Activated CD8-positive, alpha-beta memory T cell treated with anti-CD3 and anti-CD28 coated beads, Interleukin-2, amount 50 U/mL, for 24 hours (primary cell): ENCODE measurements around the gene INHBB.
"Not testable (repeated sequence)": the region's sequence is repeated elsewhere in the genome, so short reads cannot be mapped to it uniquely, and the experiment has no call there.

Experiments used
- DNase-seq: peaks from one replicate; pipeline ENCODE4 v3.0.0-alpha.2; 2020; ENCODE audit errors: extremely low read depth

INHBB gene

DNA sequence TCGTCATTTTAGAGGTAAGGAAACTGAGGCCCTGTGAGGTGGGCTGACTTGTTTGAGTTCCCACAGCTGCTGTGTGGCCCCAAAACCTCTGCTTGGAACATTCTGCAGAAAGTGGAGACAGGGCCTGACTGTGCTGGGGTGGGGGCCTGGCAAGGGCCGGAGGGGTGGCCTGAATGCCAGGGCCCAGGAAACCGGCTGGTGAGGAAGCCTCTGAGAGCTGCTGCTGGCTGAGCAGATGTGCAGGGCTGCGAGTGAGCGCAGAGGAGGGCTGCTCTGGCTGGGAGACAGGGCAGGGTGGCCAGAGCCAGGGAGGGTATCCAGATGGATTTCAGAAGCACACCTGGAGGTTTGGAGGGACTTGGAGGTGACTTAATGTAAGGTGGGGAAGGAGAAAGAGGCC, 29.9 kb upstream of the INHBB start:
- DNase-seq, result no peak

DNA sequence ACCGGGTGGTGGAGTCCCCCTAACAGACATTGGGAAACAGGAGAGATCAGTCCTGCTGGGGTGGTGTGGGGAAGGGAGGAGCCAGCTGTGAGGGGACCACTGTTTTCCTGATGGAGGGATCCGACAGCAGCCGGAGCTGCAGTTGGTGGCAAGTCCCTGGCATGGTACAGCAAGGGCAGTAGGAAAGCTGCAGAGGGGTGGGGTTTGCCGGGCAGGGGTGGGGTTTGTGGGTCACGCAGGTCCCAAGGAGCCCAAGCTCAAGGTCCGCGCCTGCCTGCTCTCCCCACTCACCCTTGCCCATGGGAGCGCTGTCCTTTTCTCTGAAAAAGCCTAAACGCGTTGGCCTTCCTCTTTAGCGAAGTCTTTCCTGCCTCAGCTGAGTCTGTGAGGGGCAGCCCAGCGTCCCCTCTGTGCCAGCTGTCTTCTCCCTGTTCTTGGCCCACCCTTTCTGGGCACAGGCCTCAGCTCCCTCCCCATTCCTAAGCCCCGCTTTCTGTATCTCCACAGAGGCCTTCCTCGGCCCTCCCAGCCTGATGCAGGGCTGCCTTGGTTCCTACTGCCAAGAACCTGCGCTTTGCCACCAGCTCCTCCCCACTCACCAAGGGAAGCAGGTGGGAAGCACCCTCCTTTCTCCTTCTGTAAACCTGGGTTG, 29.3 kb upstream of the INHBB start:
- DNase-seq, result no peak

- no peak for DNase-seq
These were observed 28.8 kb upstream of the INHBB start for GRCh38 chr2:120317180-120317533.

DNA sequence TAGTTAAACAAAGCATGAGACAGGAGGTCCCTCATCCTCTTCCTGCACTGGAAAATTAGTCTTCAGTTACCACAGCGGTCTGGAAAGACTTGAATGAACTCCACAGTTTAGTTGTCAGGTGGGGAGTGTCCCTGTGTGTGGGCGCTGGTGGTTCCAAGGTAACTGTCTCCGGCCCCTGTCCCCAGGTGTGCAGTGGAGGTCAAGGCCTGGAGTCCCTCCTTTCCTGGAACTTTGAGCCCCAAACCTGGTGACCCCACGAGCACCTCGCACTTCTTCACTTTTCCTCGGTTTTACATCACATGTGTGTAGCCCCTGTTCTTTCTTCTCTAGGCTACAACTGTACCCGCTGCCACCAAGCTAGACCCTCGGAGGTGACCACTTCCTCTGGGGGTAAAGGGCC, 28.0 kb upstream of the INHBB start:
- no peak for DNase-seq

- no peak for DNase-seq
These were observed 27.3 kb upstream of the INHBB start for GRCh38 chr2:120318626-120319025.

DNA sequence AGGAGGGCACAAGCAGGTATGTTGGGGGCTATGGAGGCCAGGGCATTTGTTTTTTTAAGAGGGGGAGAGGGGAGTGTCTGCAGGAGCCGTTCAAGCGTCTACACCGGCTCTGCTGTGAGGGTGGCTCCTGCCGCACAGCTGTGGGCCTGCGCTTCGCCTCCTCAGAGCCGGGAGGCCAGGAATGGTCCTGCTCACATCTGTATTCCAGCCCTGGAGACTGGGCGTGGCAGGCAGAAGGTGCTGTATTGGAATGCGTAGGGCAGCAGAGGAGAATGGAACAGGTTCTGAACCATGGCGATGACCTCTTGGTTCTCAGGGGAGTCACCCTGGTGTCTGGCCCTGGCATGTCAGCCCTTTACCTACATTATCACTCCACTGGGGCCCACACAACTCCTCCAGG, 26.8 kb upstream of the INHBB start:
- DNase-seq, result no peak

DNA sequence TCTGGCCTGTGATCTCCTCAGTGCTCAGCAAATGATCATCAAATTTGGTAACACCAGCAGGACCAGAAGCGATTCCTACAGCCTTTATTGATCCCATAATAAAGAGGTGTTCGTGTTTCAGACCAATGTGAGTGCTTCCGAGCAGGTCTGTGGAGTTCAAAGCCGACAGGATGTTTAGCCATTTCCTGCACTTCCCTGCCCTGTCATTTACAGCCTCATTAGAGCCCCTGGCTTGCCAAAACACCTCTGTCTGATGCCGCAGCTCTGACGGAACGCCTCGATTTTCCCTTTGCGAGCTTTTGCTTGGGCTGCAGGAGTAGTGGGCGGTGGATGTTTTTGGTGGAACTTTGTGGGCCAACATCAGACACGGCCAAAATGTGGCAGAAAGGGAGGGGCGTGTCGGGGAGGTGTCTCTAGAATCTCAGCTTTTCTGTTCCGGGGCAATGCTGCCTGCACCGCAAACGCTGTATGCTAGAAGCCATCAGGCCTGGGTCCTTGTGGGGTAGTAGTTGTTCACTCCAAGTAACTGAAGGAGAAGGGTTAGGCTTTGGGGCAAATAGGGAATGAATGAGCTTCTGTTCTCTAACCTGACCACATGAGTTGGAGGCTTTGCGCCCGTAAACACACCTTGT, 26.1 kb upstream of the INHBB start:
- no peak for DNase-seq

GRCh38 chr2:120320318-120320851, 25.6 kb upstream of the INHBB start:
- no peak for DNase-seq

GRCh38 chr2:120320887-120321556, 24.9 kb upstream of the INHBB start:
- DNase-seq, result not testable (repeated sequence)

GRCh38 chr2:120321721-120322284, 24.1 kb upstream of the INHBB start:
- no peak for DNase-seq

GRCh38 chr2:120322329-120322728, 23.6 kb upstream of the INHBB start:
- DNase-seq, result no peak

- DNase-seq, result no peak
These were observed 22.7 kb upstream of the INHBB start for GRCh38 chr2:120323214-120323613.

DNA sequence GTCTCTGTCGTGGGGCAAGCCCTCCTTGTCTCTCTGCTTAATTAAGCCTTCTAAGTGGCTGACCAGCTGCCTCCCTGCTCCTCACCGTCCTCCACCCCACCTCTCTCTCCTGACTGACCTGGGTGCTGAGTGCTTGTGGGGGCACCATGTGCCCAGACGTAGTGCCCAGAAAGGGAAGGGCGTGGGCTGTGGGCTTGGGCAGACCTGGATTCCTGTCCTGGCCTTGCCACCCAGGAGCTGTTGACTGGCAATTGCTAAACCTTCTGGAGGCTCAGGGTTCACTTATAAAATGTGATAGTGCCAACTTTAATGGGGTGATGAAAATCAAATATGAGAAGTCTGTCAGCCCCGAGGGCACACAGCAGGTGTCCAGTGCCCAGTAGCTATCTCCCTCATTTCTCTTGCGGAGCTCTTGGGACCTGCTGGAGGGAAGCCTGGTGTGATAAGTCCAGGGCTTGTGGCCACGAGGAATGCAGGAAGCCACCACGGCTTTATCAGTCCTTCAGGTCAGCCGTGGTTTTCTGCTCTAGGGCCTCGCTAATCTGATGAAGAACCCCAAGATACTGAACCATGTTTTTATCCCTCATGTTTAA, 22.0 kb upstream of the INHBB start:
- no peak for DNase-seq

DNA sequence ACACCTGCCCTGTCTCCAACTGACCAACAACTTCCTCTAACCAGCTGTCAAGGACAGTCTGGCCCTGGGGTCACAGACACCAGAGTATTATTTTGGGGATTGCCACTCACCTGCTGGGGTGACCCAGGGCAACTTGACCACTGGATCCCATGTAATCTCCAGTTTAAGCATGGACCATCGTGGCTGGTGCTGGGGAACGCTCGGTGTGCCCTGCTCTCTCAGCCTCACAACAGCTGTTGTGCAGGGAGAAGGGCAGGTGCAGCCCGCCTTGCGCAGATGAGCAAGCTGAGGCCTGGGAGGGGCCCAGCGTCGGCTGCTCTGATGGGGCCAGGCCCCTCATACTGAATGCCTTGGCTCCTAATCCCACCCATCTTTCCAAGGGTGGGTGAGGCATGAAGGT, 21.0 kb upstream of the INHBB start:
- DNase-seq, result no peak

- DNase-seq, result no peak
These were observed 19.9 kb upstream of the INHBB start for GRCh38 chr2:120326066-120326465.

GRCh38 chr2:120330946-120331822, 14.8 kb upstream of the INHBB start:
- no peak for DNase-seq

DNA sequence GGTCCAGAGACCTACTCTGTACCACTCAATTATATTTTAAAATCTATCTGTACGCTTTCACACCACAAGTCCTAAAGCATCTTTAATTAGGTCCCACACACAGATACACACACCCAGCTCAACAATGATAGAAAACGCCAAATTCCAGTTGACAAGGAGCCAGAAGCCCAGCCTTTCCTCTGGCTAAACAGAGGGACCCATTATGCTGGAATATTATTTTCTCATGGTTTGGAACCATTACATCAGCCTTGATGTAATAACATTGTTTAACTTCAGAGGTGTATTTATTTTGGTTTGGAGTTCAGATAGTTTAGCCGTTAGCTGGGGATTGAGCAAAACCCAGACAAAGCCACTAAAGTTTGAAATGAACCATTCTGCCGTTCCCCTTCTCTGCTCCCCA, 14.0 kb upstream of the INHBB start:
- DNase-seq, result no peak

- DNase-seq, result no peak
These were observed 13.6 kb upstream of the INHBB start for GRCh38 chr2:120332384-120332783.

DNA sequence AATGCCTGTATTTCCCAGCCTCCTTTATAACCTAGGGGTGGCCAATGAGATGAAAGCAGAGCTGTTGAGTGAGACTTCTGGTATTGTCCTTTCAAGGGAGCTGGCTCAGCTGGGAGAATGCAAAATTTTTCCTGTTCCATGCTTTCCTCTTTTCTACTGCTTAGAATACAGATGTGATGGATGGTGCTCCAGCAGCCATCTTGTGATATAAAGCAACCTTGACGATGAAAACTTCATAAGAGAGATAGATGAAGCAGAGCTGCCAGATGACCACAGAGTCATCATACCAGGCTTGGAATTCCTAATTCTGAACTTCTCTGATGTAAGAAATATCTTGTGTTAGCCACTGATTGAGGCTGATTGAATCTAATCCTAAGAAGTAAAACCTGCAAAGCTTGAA, 11.9 kb upstream of the INHBB start:
- DNase-seq, result no peak

DNA sequence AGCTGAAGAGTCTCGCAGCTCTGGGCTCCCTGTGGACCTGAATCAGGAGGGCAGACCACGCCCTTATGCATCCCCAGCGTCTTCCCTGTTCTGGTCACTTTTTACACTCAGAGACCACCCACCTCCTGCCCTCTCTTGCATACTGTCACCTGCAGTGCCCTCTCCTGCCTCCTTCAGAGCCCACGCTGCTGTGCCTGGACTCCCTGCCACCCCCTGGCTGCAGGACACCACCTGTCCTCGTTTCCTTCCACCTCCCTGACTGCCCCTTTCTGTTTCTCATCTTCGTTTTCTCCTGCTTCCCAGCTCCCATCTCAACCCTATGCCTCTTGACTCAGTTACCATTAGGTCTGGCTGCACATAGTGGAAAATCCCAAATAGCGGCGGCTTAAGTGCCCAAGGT, 9.2 kb upstream of the INHBB start:
- no peak for DNase-seq

GRCh38 chr2:120338015-120338414, 7.9 kb upstream of the INHBB start:
- no peak for DNase-seq
